Heart left ventricle (tissue), 16 donors: ENCODE results near the gene MAPK4. TPM values are rescaled to one million over a fixed set of nuclear protein-coding genes. Genes with fewer than 3 reads are reported as not detected.

ENCODE experiments used
- ATAC-seq, 4 donors: fragments of 200-7000 bp; cut with Tn5 transposase; one replicate each; pipeline ENCODE4 v1.9.1; 2020 to 2022; ENCODE audit warnings: moderate library complexity in 4 of 4, mild to moderate bottlenecking in 3 of 4, moderate number of reproducible peaks in 1 of 4
- DNase-seq, 5 donors: peaks; one replicate each; pipeline ENCODE4 v3.0.0-alpha.2; 2020
- H3K27ac ChIP-seq, 12 donors: fragments of 200-600 bp; sonication (generic) in 4 of 12; one replicate each; pipeline versions ENCODE4 v1.5.0 to v1.8.0; 2016 to 2022; ENCODE audit warnings: mild to moderate bottlenecking in 2 of 12
- H3K27me3 ChIP-seq, 9 donors: fragments of 200-600 bp; sonication (generic) in 2 of 9; one replicate each; pipeline versions ENCODE4 v1.5.1 to v1.8.0; 2016 to 2022; ENCODE audit warnings: mild to moderate bottlenecking in 3 of 9
- H3K36me3 ChIP-seq, 9 donors: fragments of 200-600 bp; sonication (generic) in 2 of 9; one replicate each; pipeline versions ENCODE4 v1.5.0 to v1.8.0; 2018 to 2022; ENCODE audit warnings: mild to moderate bottlenecking in 2 of 9
- H3K4me1 ChIP-seq, 12 donors: fragments of 200-600 bp; sonication (generic) in 4 of 12; one replicate each; pipeline versions ENCODE4 v1.5.0 to v1.8.0; 2016 to 2022; ENCODE audit warnings: mild to moderate bottlenecking in 3 of 12
- H3K4me3 ChIP-seq, 12 donors: fragments of 200-600 bp; sonication (generic) in 4 of 12; one replicate each; pipeline versions ENCODE4 v1.5.0 to v1.8.0; 2017 to 2022; ENCODE audit warnings: mild to moderate bottlenecking in 9 of 12, moderate library complexity in 4 of 12
- H3K9me3 ChIP-seq, 12 donors: fragments of 200-600 bp; sonication (generic) in 4 of 12; one replicate each; pipeline versions ENCODE4 v1.5.0 to v1.8.0; 2016 to 2022; ENCODE audit warnings: mild to moderate bottlenecking in 1 of 12
- CTCF ChIP-seq, 12 donors: fragments of 200-600 bp; sonication (generic) in 4 of 12; IDR thresholded peaks; one replicate each; pipeline versions ENCODE4 v1.5.0 to v1.8.0; 2018 to 2022; ENCODE audit warnings: antibody characterized with exemption in 12 of 12, mild to moderate bottlenecking in 5 of 12
- POLR2A ChIP-seq, 2 donors: fragments of 450-650 bp; IDR thresholded peaks; one replicate each; pipeline ENCODE4 v1.6.1; 2017; ENCODE audit warnings: antibody characterized with exemption in 2 of 2, mild to moderate bottlenecking in 2 of 2, moderate library complexity in 2 of 2
- WGBS, 4 donors: extraction: QIAGEN DNeasy Blood & Tissue Kit in 2 of 4; methylation state at CpG; one replicate each; pipeline versions ENCODE4 v1.1.5 to v1.1.7; 2013 to 2018; 5-methylcytosine and 5-hydroxymethylcytosine counted together
- intact Hi-C, 10 donors: fragments of 100-400 bp; cut with DNase I; formaldehyde crosslinking; loops; one replicate each; pipeline versions ENCODE4 v1.11.1 to v1.14.2; 2022
- polyA plus RNA-seq, 2 donors: library from polyadenylated mRNA; stranded (reverse); fragments of 200-250 nt; gene quantifications; one replicate each; pipeline ENCODE4 v1.2.3, GENCODE V29; 2013
- total RNA-seq, 9 donors: library from RNA; depleted of rRNA in 2 of 9; stranded (reverse); fragments of >200 nt in 2 of 9; fragmentation: NEBNext Ultra II Directional in 3 of 9; extraction: Animal tissue kit (Norgen Biotek cat#: 25700) in 3 of 9; gene quantifications; one replicate each; pipeline versions ENCODE4 v1.1.0 to v1.2.4, GENCODE V29; 2016 to 2023
- donor health status: ischemic (EF 13 %, LVEDD 7.1; RV severe dilation, severe dysfunction).
- donor health status: healthy with polysubstance abuse.
- donor health status: DM: no; HTN: yes; CAD: no.
- donor health status: DM: no; HTN: no; CAD: no.
- donor health status: ischemic (EF 25% LVEDD 6.9; RV normal size, moderate dysfunction).
- donor health status: ischemic (EF 25% LVEDD 5.7; RV mildly dilated, moderate dysfunction).
- donor health status: healthy.
- donor health status: DM: yes; HTN: yes; CAD: no.
- donor health status: ischemic (EF 35%, LVEDD 5.7; RV mildly dilated, moderate dysfunction).
- donor health status: nonischemic (EF 11% LVEDD 7.7; RV severe dilation, severe dysfunction).
- donor health status: DM: yes; HTN: yes; CAD: no.
- donor health status: PGD.
- donor health status: ischemic (EF 29% LVEDD 5.4; RV normal size, mild dysfunction).
- donor health status: nonischemic (EF 23%, LVEDD 6.1; RV moderate dilation, normal function).

MAPK4 gene
- total and polyA plus RNA-seq, 11 donors, result 8.5 to 169 (median 30.1) TPM

- ATAC-seq, result peak in 1 of 4 donors; percentile 44
- peak overlapping the region in 3 of 12 donors; percentile 6 to 63 (median 29) for H3K27ac ChIP-seq
- DNase-seq, result no peak
- H3K36me3 ChIP-seq, result no peaks in the 10 kb centered on the region
- intact Hi-C loops, result no loop called here
- H3K4me3 ChIP-seq, result no peak overlapping the region
- H3K4me1 ChIP-seq, result peaks cover 0 to 11% (median 0%) of the 10 kb centered on the region in 12 donors
- 65 to 76% (median 70%) methylated on average over 4 of the region's 4 CpGs for WGBS, 4 donors
- no peaks in the 10 kb centered on the region for H3K9me3 ChIP-seq
- no peaks in the 10 kb centered on the region for H3K27me3 ChIP-seq
- no peak for TF ChIP-seq POLR2A (IDR thresholded peaks at IDR 0.05)
- no peak for TF ChIP-seq CTCF (IDR thresholded peaks at IDR 0.05)
Measured at GRCh38 chr18:50619861-50620275, 60.0 kb downstream of the MAPK4 start.

GRCh38 chr18:50620319-50620718 is 60.4 kb downstream of the MAPK4 start:
- no peaks in the 10 kb centered on the region for H3K27me3 ChIP-seq
- H3K4me3 ChIP-seq, result no peak overlapping the region
- no peaks in the 10 kb centered on the region for H3K9me3 ChIP-seq
- peak overlapping the region in 2 of 12 donors; percentile 6 to 63 for H3K27ac ChIP-seq
- TF ChIP-seq CTCF (IDR thresholded peaks at IDR 0.05), result no peak
- TF ChIP-seq POLR2A (IDR thresholded peaks at IDR 0.05), result no peak
- ATAC-seq, result no peak
- DNase-seq, result no peak
- peaks cover 0 to 11% (median 0%) of the 10 kb centered on the region in 12 donors for H3K4me1 ChIP-seq
- intact Hi-C loops, result no loop called here
- no peaks in the 10 kb centered on the region for H3K36me3 ChIP-seq
- 83 to 88% (median 86%) methylated on average over 2 of the region's 2 CpGs for whole genome bisulfite sequencing, 4 donors

DNA sequence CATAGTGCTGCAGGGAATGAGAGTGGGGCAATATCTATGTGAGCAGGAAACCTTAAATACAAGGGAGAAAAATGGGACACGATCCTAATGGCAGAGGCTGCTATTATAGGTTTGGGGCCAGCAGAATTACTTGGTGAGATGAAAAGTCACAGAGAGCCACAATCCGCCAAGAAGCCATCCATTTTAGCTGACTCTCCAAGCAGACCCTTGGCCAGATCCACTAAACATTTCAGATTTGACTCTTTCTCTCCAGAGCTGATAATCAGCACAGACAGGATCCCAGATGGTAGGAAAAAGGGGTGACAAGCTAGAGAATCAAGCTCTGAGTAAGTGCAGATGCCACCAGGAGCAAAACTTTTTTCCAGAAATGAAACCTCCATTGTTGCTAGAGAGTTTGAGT is 61.5 kb downstream of the MAPK4 start:
- ATAC-seq (no peak), DNase-seq (no peak)
- Histone ChIP-seq H3K4me3 (no peak overlapping the region), H3K27me3 (no peaks in the 10 kb centered on the region), H3K36me3 (no peaks in the 10 kb centered on the region), H3K27ac (peak overlapping the region in 2 of 12 donors; percentile 2 to 41), H3K9me3 (no peaks in the 10 kb centered on the region), H3K4me1 (peaks cover 0 to 11% (median 0%) of the 10 kb centered on the region in 12 donors)
- intact Hi-C loops, result no loop called here
- no peak for TF ChIP-seq CTCF (IDR thresholded peaks at IDR 0.05)
- TF ChIP-seq POLR2A (IDR thresholded peaks at IDR 0.05), result no peak
- 37 to 75% (median 55%) methylated on average over 2 of the region's 2 CpGs for WGBS, 4 donors

DNA sequence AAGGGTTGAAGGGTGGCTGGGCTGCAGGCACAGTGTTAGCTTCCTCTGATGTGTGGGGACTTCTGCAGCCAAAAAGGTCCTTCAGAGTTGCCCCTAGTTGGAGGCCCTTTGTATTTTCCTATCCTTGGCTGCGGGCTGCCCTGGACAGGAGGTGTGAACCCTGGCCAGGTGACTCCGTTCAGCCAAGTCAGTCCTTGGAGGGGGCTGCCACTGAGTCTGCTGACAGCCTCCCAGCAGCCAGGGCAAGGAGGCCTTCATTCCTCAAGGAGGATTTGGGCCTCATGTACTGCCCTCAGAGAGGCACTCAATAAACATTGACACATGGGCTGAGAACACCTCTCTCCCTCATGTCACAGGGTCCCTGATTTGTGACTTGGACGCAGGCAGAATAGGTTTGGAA is 62.4 kb downstream of the MAPK4 start:
- H3K36me3 ChIP-seq, result no peaks in the 10 kb centered on the region
- no peak for ATAC-seq
- peaks cover 0 to 8% (median 0%) of the 10 kb centered on the region in 12 donors for H3K4me1 ChIP-seq
- H3K9me3 ChIP-seq, result no peaks in the 10 kb centered on the region
- WGBS, 4 donors, result 81 to 92% (median 84%) methylated on average over 3 of the region's 3 CpGs
- no peak overlapping the region for H3K4me3 ChIP-seq
- DNase-seq, result no peak
- H3K27me3 ChIP-seq, result no peaks in the 10 kb centered on the region
- intact Hi-C loops, result no loop called here
- TF ChIP-seq CTCF (IDR thresholded peaks at IDR 0.05) (no peak), POLR2A (IDR thresholded peaks at IDR 0.05) (no peak)
- H3K27ac ChIP-seq, result peak overlapping the region in 1 of 12 donors; percentile 57
